Adipose tissue (tissue), 3 donors: ENCODE measurements around the gene KIAA0930. TPM values are rescaled to one million over a fixed set of nuclear protein-coding genes. Genes with fewer than 3 reads are reported as not detected.

Experiments used
- polyA plus RNA-seq, 3 donors: library from polyadenylated mRNA; stranded (reverse); fragments of 200-250 nt; gene quantifications; one replicate each; pipeline ENCODE4 v1.2.3, GENCODE V29; 2013
- donor health status: healthy with polysubstance abuse.
- donor health status: Bipolar disorder and iron deficiency.
- donor health status: healthy.

Gene KIAA0930
- polyA plus RNA-seq, 3 donors, result 16.1 to 31.6 (median 26.2) TPM

Other genes with a start within 250 kb of the KIAA0930 start
- under 1 TPM; 0.01 to 0.34 (median 0.14) TPM for gene PHF21B, start 230.9 kb downstream of the KIAA0930 start, polyA plus RNA-seq
- 10 to 100 TPM in 2 of 3 donors, 1 to 10 TPM in 1; 9.3 to 17.4 (median 12.4) TPM for gene NUP50, start 77.0 kb downstream of the KIAA0930 start, polyA plus RNA-seq
- gene UPK3A, start 44.1 kb upstream of the KIAA0930 start, polyA plus RNA-seq, result not detected
- gene FAM118A, start 69.0 kb upstream of the KIAA0930 start, polyA plus RNA-seq, result 10 to 100 TPM in 2 of 3 donors, 1 to 10 TPM in 1; 6.4 to 40.5 (median 14.7) TPM
- gene SMC1B, start 172.7 kb upstream of the KIAA0930 start, polyA plus RNA-seq, result under 1 TPM in 2 of 3 donors, not detected in 1; 0.01 to 0.02 TPM
- under 1 TPM; 0.06 to 0.56 (median 0.17) TPM for gene RIBC2, start 172.8 kb upstream of the KIAA0930 start, polyA plus RNA-seq